ENCODE data around the gene USHBP1. TPM values are rescaled to one million over a fixed set of nuclear protein-coding genes. Genes with fewer than 3 reads are reported as not detected.

Gene USHBP1
- total and polyA plus RNA-seq, 2 of the 4 experiments (the other 2 are of a cell fraction): not detected

DNA sequence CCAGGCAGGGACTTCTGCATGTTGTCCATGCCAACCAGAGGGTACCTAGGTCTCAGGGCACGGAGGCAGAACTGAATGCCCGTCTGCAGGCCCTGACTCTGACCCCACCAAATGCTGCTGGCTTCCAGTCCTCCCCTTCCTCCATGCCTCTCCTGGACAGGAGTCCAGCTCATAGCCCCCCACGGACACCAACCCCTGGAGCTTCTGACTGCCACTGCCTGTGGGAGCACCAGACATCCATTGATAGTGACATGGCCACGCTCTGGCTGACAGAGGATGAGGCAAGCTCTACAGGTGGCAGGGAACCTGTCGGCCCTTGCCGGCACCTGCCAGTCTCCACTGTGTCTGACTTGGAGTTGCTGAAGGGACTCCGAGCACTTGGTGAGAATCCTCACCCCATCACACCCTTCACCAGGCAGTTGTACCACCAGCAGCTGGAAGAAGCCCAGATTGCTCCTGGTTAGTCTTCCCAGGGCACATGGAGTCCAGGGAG, 19.0 kb upstream of the USHBP1 start:
- H3K9me1 ChIP-seq (ENCODE audit: insufficient read depth, low read length): no peaks in the 10 kb centered on the region
- H3K23ac ChIP-seq (ENCODE audit: low read depth, low read length): no peak overlapping the region
- H3K4me1 ChIP-seq (ENCODE audit: control insufficient read depth, insufficient read depth, low read length): no peaks in the 10 kb centered on the region
- H3K4me3 ChIP-seq (ENCODE audit: insufficient read depth, low read depth, low read length): no peak overlapping the region
- no peak overlapping the region for H3K9ac ChIP-seq (ENCODE audit: low read depth, low read length)
- H2AK9ac ChIP-seq (replicated peaks; ENCODE audit: low read depth, low read length, poor library complexity): no peak overlapping the region
- in situ Hi-C loops (cut with MboI; ENCODE audit: low sequenced_read_pairs) (loop anchor here (10.0 kb wide), 1 partner anchor 79 kb away; no protein-coding TSS in a partner anchor), dilution Hi-C loops (cut with HindIII; ENCODE audit: low sequenced_read_pairs, unreplicated experiment) (no loop called here), intact Hi-C loops (cut with micrococcal nuclease) (loop anchor here (2.0 to 10.0 kb wide), 2 partner anchors 387 to 509 kb away; no protein-coding TSS in a partner anchor)
- no peaks in the 10 kb centered on the region for H3K79me1 ChIP-seq (ENCODE audit: low read depth in 1 of 2, low read length in 2 of 2)
- no TSS peak for BruUV-seq (replicated peaks)
- H2AFZ ChIP-seq (replicated peaks; ENCODE audit: low read length, poor library complexity): no peak overlapping the region
- H3K9me3 ChIP-seq (ENCODE audit: control insufficient read depth, insufficient read depth, low read length): no peaks in the 10 kb centered on the region
- TF ChIP-seq CHD1 (IDR thresholded peaks at IDR 0.05; ENCODE audit: low read depth, low read length): no peak
- TF ChIP-seq RCOR1 (IDR thresholded peaks at IDR 0.05; ENCODE audit: insufficient replicate concordance, low read length): no peak
- TF ChIP-seq NFE2L2 (IDR thresholded peaks at IDR 0.05; ENCODE audit: low read depth, low read length): no peak
- no peak for TF ChIP-seq FOS (IDR thresholded peaks at IDR 0.05; ENCODE audit: low read depth, low read length)
- no peak for TF ChIP-seq BHLHE40 (IDR thresholded peaks at IDR 0.05; ENCODE audit: low read depth, low read length)
- no peak for TF ChIP-seq ELK1 (IDR thresholded peaks at IDR 0.05; ENCODE audit: borderline replicate concordance, low read depth, low read length)
- TF ChIP-seq, protein P1, sequence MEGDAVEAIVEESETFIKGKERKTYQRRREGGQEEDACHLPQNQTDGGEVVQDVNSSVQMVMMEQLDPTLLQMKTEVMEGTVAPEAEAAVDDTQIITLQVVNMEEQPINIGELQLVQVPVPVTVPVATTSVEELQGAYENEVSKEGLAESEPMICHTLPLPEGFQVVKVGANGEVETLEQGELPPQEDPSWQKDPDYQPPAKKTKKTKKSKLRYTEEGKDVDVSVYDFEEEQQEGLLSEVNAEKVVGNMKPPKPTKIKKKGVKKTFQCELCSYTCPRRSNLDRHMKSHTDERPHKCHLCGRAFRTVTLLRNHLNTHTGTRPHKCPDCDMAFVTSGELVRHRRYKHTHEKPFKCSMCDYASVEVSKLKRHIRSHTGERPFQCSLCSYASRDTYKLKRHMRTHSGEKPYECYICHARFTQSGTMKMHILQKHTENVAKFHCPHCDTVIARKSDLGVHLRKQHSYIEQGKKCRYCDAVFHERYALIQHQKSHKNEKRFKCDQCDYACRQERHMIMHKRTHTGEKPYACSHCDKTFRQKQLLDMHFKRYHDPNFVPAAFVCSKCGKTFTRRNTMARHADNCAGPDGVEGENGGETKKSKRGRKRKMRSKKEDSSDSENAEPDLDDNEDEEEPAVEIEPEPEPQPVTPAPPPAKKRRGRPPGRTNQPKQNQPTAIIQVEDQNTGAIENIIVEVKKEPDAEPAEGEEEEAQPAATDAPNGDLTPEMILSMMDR (conservative IDR thresholded peaks at IDR 0.05; ENCODE audit: low read depth, low read length): no peak
- no peak for TF ChIP-seq RAD21 (IDR thresholded peaks at IDR 0.05; ENCODE audit: low read length)
- TF ChIP-seq MXI1 (IDR thresholded peaks at IDR 0.05; ENCODE audit: borderline replicate concordance, low read depth, low read length): no peak
- TF ChIP-seq MAZ (IDR thresholded peaks at IDR 0.05; ENCODE audit: borderline replicate concordance, low read depth, low read length): no peak
- no peak for TF ChIP-seq MAFK (IDR thresholded peaks at IDR 0.05; ENCODE audit: low read depth, low read length)
- TF ChIP-seq USF2 (IDR thresholded peaks at IDR 0.05; ENCODE audit: low read depth, low read length): no peak
- TF ChIP-seq POLR2A (IDR thresholded peaks at IDR 0.05; ENCODE audit: low read depth, low read length): no peak
- no peak for TF ChIP-seq RFX5 (IDR thresholded peaks at IDR 0.05; ENCODE audit: low read depth, low read length)
- TF ChIP-seq SMC3 (IDR thresholded peaks at IDR 0.05; ENCODE audit: low read depth, low read length): no peak
- no peak for TF ChIP-seq CEBPB (IDR thresholded peaks at IDR 0.05; ENCODE audit: low read depth, low read length)
- H4K91ac ChIP-seq (ENCODE audit: insufficient read depth, low read depth, low read length): no peak overlapping the region
- H2BK15ac ChIP-seq (ENCODE audit: low read depth, low read length): no peak overlapping the region
- POLR2A ChIA-PET (ENCODE audit: unreplicated experiment): no interaction called here
- H3K18ac ChIP-seq (ENCODE audit: low read depth, low read length): no peak overlapping the region
- H2BK120ac ChIP-seq (ENCODE audit: low read depth, low read length): no peak overlapping the region
- no peaks in the 10 kb centered on the region for H3K27me3 ChIP-seq (ENCODE audit: control insufficient read depth, insufficient read depth, low read length)
- H3K4ac ChIP-seq (ENCODE audit: low read depth, low read length): no peak overlapping the region
- H2BK20ac ChIP-seq (ENCODE audit: low read depth, low read length): no peak overlapping the region
- DNase-seq (no peak), ATAC-seq (ENCODE audit: low read depth) (no peak)
- no peak overlapping the region for H3K4me2 ChIP-seq (ENCODE audit: low read depth, low read length)
- H3K14ac ChIP-seq (replicated peaks; ENCODE audit: low read depth, low read length): no peak overlapping the region
- no peaks in the 10 kb centered on the region for H4K20me1 ChIP-seq (ENCODE audit: insufficient read depth, low read length)
- no peak overlapping the region for H3K27ac ChIP-seq (ENCODE audit: insufficient read depth, low read length)
- CTCF ChIA-PET: interaction anchor here (0.9 kb wide), 1 partner anchor 22 kb away, joined by 3 read pairs; no protein-coding TSS in a partner anchor
- no peak overlapping the region for H2BK5ac ChIP-seq (ENCODE audit: low read depth, low read length, poor library complexity, severe bottlenecking)
- 20% methylated on average over 1 of the region's 7 CpGs; no CpG with 5 or more reads in 1 of the 2 experiments for WGBS, 2 experiments (ENCODE audit: extremely low coverage in 2 of 2, insufficient read length in 1 of 2)
- H3K36me3 ChIP-seq (ENCODE audit: control insufficient read depth, insufficient read depth, low read length): peaks cover 5% of the 10 kb centered on the region
- no peak overlapping the region for H4K5ac ChIP-seq (ENCODE audit: low read depth, low read length)
- H4K8ac ChIP-seq (ENCODE audit: low read depth in 2 of 2, low read length in 2 of 2): no peak overlapping the region
- H3K56ac ChIP-seq (ENCODE audit: extremely low read depth, insufficient read depth, low read length): no peak overlapping the region
- no peak overlapping the region for H2AK5ac ChIP-seq (ENCODE audit: low read depth, low read length)
